GM19468 (cell line): ENCODE data around the gene STAT4.

Experiments
- ATAC-seq: cut with Tn5 transposase; IDR thresholded peaks from one replicate; pipeline ENCODE4 v1.9.1; 2021; ENCODE audit warnings: mild to moderate bottlenecking, moderate library complexity, moderate number of reproducible peaks; ENCODE audit not compliant: unreplicated experiment; ENCODE audit errors: extremely low read depth

STAT4 gene

GRCh38 chr2:191149391-191149790, 1.4 kb downstream of the STAT4 start:
- ATAC-seq, result no peak

GRCh38 chr2:191148791-191149190, 2.0 kb downstream of the STAT4 start:
- ATAC-seq, result no peak

- no peak for ATAC-seq
These were observed 2.5 kb downstream of the STAT4 start for GRCh38 chr2:191148281-191148680.

DNA sequence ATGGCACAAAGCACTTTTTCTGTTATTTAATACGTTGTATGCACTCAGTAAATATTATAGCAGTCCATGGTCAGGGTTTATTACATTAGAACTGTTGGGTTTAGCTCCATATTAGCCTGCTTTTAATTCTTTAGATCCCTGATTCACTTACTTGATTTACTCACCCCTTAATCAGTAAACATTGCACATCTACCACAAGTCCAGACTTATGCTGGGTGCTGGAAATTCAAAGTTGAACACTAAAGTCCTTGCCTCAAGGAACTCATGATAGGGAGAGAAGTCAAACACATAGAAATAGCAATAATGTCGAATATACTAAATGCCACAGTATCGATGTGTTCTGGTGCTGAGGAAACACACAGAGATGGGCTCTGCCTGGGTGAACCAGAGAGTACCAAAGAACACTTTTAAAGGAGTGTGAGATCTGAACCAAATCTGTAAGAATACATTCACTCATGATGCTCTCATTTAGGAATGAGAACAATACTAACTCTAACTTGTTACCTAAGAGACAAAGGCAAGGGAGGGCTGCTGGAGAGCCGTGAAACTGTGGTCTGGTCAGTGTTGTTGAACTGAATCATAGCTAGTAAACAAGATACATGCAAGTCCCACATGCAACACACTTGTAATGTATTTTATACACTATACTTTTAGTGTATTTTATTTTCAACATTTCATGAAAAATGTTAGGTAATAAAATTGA, 4.9 kb downstream of the STAT4 start:
- ATAC-seq, result no peak

DNA sequence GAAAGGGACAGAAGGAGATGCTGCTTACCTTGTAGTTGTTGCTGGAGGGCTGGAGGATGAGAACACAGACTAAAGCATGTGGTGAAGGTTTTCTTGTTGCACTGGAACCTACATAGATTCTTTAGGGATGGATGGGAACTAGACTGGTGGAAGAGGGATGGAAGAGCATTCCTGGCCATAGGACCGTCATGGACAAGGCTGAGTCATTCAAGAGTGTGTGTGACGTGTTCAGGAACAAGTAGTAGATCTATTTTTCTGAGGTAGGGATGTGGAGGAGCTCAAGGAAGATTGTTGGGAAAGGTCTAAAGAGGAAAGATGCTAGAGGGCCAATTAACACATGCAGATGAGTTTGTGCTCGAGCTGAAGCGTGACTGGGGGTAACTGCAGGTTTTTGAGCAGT, 6.6 kb downstream of the STAT4 start:
- ATAC-seq, result no peak

DNA sequence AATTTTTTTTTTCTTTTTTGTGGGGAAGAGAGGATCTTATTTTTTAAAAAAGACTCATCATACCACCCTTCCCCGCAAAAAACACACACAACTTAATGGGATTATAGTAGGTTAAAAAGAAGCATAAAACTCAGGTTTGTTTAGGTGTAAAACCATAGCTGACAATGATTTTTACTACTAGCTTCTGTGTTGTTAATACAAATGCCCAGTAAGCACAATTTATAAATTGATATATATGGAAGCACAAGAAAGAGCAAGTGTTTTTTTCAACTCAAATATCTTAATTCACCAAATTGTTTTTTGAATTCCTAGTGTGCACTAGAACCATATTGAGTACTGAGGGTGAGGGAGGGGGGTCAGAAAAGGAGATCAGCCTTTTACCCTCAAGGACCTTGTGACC, 7.0 kb downstream of the STAT4 start:
- ATAC-seq, result no peak

DNA sequence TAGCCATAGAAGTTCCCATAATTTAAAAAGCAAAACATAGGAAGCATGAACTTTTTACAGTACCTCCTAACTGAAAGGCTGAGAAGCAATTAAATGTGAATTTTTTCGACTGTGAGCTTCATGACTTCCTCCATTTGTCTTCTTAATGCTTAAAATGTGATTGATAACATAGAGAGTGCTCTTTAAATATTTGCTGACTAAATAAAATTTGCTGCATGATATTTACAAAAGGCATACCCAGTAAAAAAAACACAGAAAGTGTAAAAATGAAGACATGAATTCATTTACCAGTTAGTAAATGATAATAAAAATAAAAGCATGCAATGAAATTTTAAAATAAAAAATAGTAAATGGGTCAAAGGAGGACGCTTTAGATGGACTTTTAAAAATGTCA, 21.9 kb downstream of the STAT4 start:
- ATAC-seq, result no peak

GRCh38 chr2:191128172-191128910, 22.5 kb downstream of the STAT4 start:
- ATAC-seq, result peak; percentile 61

GRCh38 chr2:191127235-191127634, 23.6 kb downstream of the STAT4 start:
- ATAC-seq, result no peak

DNA sequence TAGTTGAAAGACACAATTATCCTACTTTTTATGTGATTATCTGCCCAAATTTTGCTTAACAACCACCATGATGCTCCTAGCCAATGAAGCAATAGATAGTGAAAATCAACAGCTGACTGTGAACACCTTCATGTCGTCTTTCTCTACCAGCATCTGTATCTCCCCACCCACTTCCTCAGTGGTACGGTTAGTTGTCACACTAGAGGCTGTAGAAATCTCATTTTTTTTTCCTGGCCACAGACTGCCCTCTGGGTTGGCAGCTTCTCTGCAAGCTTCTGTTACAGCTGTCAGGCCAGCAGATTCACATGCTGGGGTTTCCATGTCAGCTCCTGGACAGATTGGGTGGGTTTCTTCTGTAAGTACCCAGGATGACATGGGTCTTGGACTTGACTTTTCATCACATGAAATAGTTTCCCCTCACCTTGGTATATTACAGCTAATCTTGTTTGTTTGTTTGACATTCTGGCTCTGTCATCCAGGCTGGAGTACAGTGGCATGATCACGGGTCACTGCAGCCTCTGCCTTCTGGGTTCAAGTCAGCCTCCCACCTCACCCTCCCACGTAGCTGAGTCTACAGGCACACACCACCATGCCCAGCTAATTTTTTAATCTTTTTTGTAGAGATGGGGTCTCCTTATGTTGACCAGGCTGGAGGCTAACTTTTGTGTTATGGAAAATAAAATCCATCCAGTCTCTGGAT, 24.3 kb downstream of the STAT4 start:
- ATAC-seq, result no peak

GRCh38 chr2:191125646-191126045, 25.1 kb downstream of the STAT4 start:
- ATAC-seq, result no peak

GRCh38 chr2:191122638-191123294, 28.0 kb downstream of the STAT4 start:
- no peak for ATAC-seq

- no peak for ATAC-seq
These were observed 33.5 kb downstream of the STAT4 start for GRCh38 chr2:191117341-191117740.

- peak; percentile 29 for ATAC-seq
These were observed 35.0 kb downstream of the STAT4 start for GRCh38 chr2:191115804-191116203.

DNA sequence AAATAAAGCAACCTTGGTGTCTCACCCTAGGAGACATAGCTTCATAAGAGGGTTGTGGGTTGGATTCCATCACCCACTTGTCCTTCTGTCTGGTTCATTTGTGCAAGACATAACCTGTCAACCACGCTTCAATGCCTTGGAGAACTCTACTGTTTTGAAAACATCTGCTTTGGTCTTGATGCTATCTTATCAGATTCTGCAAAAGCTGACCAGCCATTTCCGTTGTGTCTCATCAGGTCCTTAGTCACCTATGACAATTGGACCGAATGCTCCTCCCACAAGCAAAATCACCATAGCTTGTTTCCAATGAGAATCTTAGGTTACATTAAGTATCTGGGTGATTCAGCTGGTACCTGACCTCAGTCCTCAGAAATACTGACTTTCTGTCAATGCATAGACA, 35.4 kb downstream of the STAT4 start:
- no peak for ATAC-seq

GRCh38 chr2:191114403-191114886, 36.3 kb downstream of the STAT4 start:
- ATAC-seq, result peak; percentile 81

DNA sequence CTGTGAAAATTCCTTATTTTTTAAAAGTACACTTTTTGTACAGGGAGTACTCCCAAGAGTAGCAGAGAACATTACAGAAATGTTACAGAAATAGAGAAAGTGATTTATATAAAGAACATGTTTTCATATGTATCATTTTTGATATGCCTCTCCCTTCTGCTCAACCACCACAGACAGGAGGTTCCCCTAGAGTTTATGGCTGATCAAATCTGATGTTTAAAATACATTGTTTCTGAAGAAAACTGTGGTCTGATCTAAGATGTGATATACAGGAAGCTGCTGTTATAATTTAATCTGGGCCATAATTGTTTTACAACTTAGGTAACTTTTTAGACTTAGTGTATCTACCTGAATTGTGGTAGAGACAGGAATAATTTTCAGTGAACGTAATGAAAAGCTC, 37.0 kb downstream of the STAT4 start:
- ATAC-seq, result no peak

DNA sequence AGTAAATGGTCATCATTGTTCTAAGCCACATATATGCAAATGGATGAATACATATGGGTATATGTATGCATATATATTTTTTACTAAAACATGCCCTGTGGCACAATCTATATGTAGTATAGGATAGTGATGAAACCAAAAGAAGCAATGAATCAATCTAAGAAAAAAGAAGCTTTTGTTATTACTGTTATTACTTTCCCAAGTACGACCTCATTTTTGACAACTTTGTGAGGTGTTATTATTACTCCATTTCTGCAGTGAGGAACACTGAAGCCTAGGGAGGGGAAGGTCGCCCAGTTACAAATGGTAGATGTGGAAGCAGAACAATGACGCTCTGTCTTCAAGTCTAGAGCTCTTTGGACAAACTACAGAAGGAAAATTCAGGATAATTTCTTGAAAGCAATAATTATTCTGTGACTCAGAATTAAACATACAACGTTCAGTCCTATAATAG, 38.3 kb downstream of the STAT4 start:
- ATAC-seq, result no peak

DNA sequence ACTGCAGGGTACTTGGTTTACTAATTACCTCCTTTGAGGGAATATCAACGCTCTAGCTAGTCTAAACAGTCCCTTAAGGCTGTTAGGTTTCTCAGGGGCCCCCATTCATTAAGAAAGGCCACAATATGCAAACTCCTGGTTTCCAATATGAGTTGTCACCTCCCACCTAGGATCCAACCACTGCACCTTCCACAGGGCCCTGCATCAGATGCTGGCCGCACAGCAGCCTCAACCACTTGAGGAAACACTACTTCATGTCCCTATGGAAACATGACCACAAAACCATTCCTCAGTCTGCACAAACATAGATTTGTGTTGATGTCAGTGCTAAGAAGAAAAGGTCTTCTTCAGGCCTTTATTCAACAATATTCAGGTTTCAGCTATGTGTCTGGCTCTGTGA, 40.9 kb downstream of the STAT4 start:
- ATAC-seq, result no peak

- no peak for ATAC-seq
These were observed 42.5 kb downstream of the STAT4 start for GRCh38 chr2:191108331-191108730.

- ATAC-seq, result no peak
These were observed 45.7 kb downstream of the STAT4 start for GRCh38 chr2:191105082-191105481.
